GM12891 (cell line): ENCODE results near the gene ZIC3.

Experiments
- POLR2A ChIP-seq: IDR thresholded peaks from 2 replicates; pipeline ENCODE4 v1.6.1; 2011; ENCODE audit warnings: low read depth, low read length, control low read depth
- POLR2AphosphoS5 ChIP-seq: IDR thresholded peaks from 2 replicates; pipeline ENCODE4 v1.6.1; 2011; ENCODE audit warnings: low read depth, low read length, control low read depth
- SPI1 ChIP-seq: IDR thresholded peaks from 2 replicates; pipeline ENCODE4 v1.6.1; 2011; ENCODE audit warnings: low read depth, low read length, control low read depth
- TAF1 ChIP-seq: IDR thresholded peaks from 2 replicates; pipeline ENCODE4 v1.6.1; 2011; ENCODE audit warnings: low read depth, low read length, control low read depth

- TF ChIP-seq POLR2A (no peak), SPI1 (no peak), POLR2AphosphoS5 (no peak), TAF1 (no peak)
These were observed 2.0 kb upstream of the ZIC3 start for GRCh38 chrX:137563681-137564651.
